GM13977 (cell line): Measurements from ENCODE around the gene SKIC3.

ENCODE experiments used
- DNase-seq: peaks from one replicate; pipeline ENCODE4 v3.0.0; 2012; ENCODE audit warnings: low spot score
- in situ Hi-C: fragments of 300-500 bp; cut with MboI; formaldehyde crosslinking; loops from one replicate; pipeline ENCODE4 v1.12.0; 2022; ENCODE audit warnings: low sequenced_read_pairs, low pct_unique_long_range_greater_than_20kb, mixed read lengths, inconsistent platforms; ENCODE audit not compliant: unreplicated experiment
- TF ChIP-seq, protein P1 (sequence below): IDR thresholded peaks from 2 replicates; pipeline ENCODE4 v1.5.1; 2012; ENCODE audit warnings: mild to moderate bottlenecking, control low read depth; ENCODE audit not compliant: insufficient read depth; ENCODE audit errors: extremely low read depth, missing control alignments

SKIC3 gene

GRCh38 chr5:95583992-95584391 is 29.2 kb upstream of the SKIC3 start:
- TF ChIP-seq, protein P1, sequence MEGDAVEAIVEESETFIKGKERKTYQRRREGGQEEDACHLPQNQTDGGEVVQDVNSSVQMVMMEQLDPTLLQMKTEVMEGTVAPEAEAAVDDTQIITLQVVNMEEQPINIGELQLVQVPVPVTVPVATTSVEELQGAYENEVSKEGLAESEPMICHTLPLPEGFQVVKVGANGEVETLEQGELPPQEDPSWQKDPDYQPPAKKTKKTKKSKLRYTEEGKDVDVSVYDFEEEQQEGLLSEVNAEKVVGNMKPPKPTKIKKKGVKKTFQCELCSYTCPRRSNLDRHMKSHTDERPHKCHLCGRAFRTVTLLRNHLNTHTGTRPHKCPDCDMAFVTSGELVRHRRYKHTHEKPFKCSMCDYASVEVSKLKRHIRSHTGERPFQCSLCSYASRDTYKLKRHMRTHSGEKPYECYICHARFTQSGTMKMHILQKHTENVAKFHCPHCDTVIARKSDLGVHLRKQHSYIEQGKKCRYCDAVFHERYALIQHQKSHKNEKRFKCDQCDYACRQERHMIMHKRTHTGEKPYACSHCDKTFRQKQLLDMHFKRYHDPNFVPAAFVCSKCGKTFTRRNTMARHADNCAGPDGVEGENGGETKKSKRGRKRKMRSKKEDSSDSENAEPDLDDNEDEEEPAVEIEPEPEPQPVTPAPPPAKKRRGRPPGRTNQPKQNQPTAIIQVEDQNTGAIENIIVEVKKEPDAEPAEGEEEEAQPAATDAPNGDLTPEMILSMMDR, result no peak
- in situ Hi-C loops, result no loop called here

GRCh38 chr5:95581576-95581975 is 26.8 kb upstream of the SKIC3 start:
- in situ Hi-C loops, result no loop called here
- TF ChIP-seq, protein P1, result no peak
- DNase-seq, result no peak

More at GRCh38 chr5:95583992-95584391, 29.2 kb upstream of the SKIC3 start:
- no peak for DNase-seq

- DNase-seq, result no peak
- in situ Hi-C loops, result no loop called here
These were observed 17.2 kb upstream of the SKIC3 start for GRCh38 chr5:95572016-95572415.

GRCh38 chr5:95565280-95565920 is 10.6 kb upstream of the SKIC3 start:
- in situ Hi-C loops, result no loop called here
- DNase-seq, result no peak

More at GRCh38 chr5:95572016-95572415, 17.2 kb upstream of the SKIC3 start:
- TF ChIP-seq, protein P1, result no peak

GRCh38 chr5:95564450-95564849 is 9.7 kb upstream of the SKIC3 start:
- in situ Hi-C loops, result no loop called here
- TF ChIP-seq, protein P1, result no peak
- no peak for DNase-seq

More at GRCh38 chr5:95565280-95565920, 10.6 kb upstream of the SKIC3 start:
- TF ChIP-seq, protein P1, result no peak

DNA sequence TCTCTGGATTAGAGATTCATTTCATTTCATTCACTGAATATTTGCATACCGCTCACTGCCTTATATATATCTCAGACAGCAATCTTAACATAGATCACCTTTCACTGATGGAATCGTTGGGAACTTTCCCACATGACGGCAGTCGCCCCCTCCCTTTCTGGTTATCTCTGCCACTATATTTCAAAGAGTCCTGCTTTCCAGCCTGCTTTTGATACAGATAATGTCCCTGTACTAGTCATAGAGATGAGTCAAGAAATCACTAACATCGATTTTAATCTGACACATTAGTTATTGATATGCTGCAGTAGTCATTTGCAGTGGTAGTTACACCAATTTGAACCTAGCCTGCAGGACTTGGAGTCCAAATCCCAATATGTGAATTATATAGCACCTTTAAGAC is 8.6 kb upstream of the SKIC3 start:
- TF ChIP-seq, protein P1, result no peak
- in situ Hi-C loops, result no loop called here
- no peak for DNase-seq
